Glomerular endothelial cell (primary cell): ENCODE results near the gene TBK1. TPM values are rescaled to one million over a fixed set of nuclear protein-coding genes. Genes with fewer than 3 reads are reported as not detected.

Experiments
- DNase-seq: peaks from one replicate; pipeline ENCODE4 v3.0.0-alpha.2; 2011; ENCODE audit warnings: low read depth, low spot score; ENCODE audit errors: extremely low read depth
- total RNA-seq: library from RNA; depleted of rRNA; stranded (reverse); fragments of >200 nt; gene quantifications from 2 replicates; pipeline ENCODE4 v1.2.3, GENCODE V29; 2015

The TBK1 gene
- total RNA-seq, 1 donor from 2014 or later: 35.2 TPM

- DNase-seq: no peak
These were observed 1.0 kb upstream of the TBK1 start for GRCh38 chr12:64450711-64451486.

GRCh38 chr12:64452559-64453329 lies 824 bp downstream of the TBK1 start:
- DNase-seq: peak; percentile 55

- DNase-seq: no peak
These were observed 3.6 kb downstream of the TBK1 start for GRCh38 chr12:64455506-64455905.

- no peak for DNase-seq
These were observed 4.2 kb downstream of the TBK1 start for GRCh38 chr12:64456119-64456518.

GRCh38 chr12:64457032-64457431 lies 5.1 kb downstream of the TBK1 start:
- no peak for DNase-seq

GRCh38 chr12:64457466-64457865 lies 5.5 kb downstream of the TBK1 start:
- no peak for DNase-seq

- DNase-seq: no peak
These were observed 6.0 kb downstream of the TBK1 start for GRCh38 chr12:64457923-64458322.

- DNase-seq: no peak
These were observed 7.5 kb downstream of the TBK1 start for GRCh38 chr12:64459394-64459891.

- DNase-seq: no peak
These were observed 9.9 kb downstream of the TBK1 start for GRCh38 chr12:64461634-64462414.

- DNase-seq: no peak
These were observed 14.3 kb downstream of the TBK1 start for GRCh38 chr12:64466178-64466577.

GRCh38 chr12:64468966-64469365 lies 17.0 kb downstream of the TBK1 start:
- no peak for DNase-seq

- DNase-seq: no peak
These were observed 17.7 kb downstream of the TBK1 start for GRCh38 chr12:64469455-64470142.

GRCh38 chr12:64470495-64470894 lies 18.6 kb downstream of the TBK1 start:
- no peak for DNase-seq

GRCh38 chr12:64473176-64473575 lies 21.3 kb downstream of the TBK1 start:
- no peak for DNase-seq

GRCh38 chr12:64475518-64475917 lies 23.6 kb downstream of the TBK1 start:
- no peak for DNase-seq

- no peak for DNase-seq
These were observed 24.9 kb downstream of the TBK1 start for GRCh38 chr12:64476844-64477243.

GRCh38 chr12:64478661-64479060 lies 26.7 kb downstream of the TBK1 start:
- no peak for DNase-seq

- DNase-seq: no peak
These were observed 28.2 kb downstream of the TBK1 start for GRCh38 chr12:64480148-64480547.

GRCh38 chr12:64486657-64487056 lies 34.7 kb downstream of the TBK1 start:
- no peak for DNase-seq

- DNase-seq: no peak
These were observed 39.8 kb downstream of the TBK1 start for GRCh38 chr12:64491718-64492117.

- no peak for DNase-seq
These were observed 41.6 kb downstream of the TBK1 start for GRCh38 chr12:64493513-64493912.
